Left cardiac atrium (tissue), 4 donors: ENCODE measurements around the gene NFIA. TPM values are rescaled to one million over a fixed set of nuclear protein-coding genes. Genes with fewer than 3 reads are reported as not detected.
A peak's percentile ranks its signal among the peaks of the same experiment; 100 is the strongest.
"Not testable (repeated sequence)": the region's sequence is repeated elsewhere in the genome, so short reads cannot be mapped to it uniquely, and the experiment has no call there.

ENCODE experiments used
- ATAC-seq, 2 donors: fragments of 200-7000 bp; cut with Tn5 transposase; one replicate each; pipeline ENCODE4 v1.9.1; 2020; ENCODE audit warnings: mild to moderate bottlenecking in 2 of 2, moderate library complexity in 2 of 2
- DNase-seq: peaks from one replicate; pipeline ENCODE4 v3.0.0-alpha.2; 2020
- intact Hi-C, 2 donors: fragments of 100-400 bp; cut with DNase I; formaldehyde crosslinking; loops; one replicate each; pipeline versions ENCODE4 v1.14.1 to v1.15.1; 2022 to 2023
- total RNA-seq, 2 donors: library from RNA; stranded (reverse); fragmentation: NEBNext Ultra II Directional; extraction: Animal tissue kit (Norgen Biotek cat#: 25700); gene quantifications; one replicate each; pipeline ENCODE4 v1.2.1, GENCODE V29; 2021
- donor health status: DM: no; HTN: yes; CAD: no.
- donor health status: DM: no; HTN: yes; CAD: no; lungs with severe emphysema.
- donor health status: DM: yes; HTN: yes; CAD: no.
- donor health status: Dilated cardiomyopathy.

The NFIA gene
- total RNA-seq, 2 donors from 2014 or later, result 94.1 to 97.8 TPM

- no peak for ATAC-seq
- intact Hi-C loops, result loop anchor here in 1 of 2 donors (10.0 kb wide), 1 partner anchor 130 kb away; no protein-coding TSS in a partner anchor
- no peak for DNase-seq
Observed at GRCh38 chr1:61055110-61055614, 27.2 kb upstream of the NFIA start.

DNA sequence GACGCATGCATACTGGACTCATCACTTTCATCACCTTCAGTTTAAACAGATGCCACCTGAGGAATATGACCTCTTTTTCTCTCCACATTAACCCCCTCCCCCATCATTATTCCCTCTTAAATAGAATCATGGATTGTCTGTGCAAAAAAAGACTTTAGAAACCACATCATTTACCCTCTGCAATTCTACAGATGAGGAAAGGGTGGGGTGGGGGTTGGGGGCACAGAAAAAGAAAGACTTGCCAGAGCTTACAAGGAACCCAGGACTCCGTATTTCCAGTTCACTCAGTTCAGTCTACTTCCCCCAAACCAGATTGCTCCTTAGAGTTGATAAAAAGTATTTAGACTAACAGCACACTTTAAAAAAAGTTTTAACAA, 26.2 kb upstream of the NFIA start:
- DNase-seq (no peak), ATAC-seq (no peak)
- intact Hi-C loops, result loop anchor here in 1 of 2 donors (10.0 kb wide), 1 partner anchor 129 kb away; no protein-coding TSS in a partner anchor

DNA sequence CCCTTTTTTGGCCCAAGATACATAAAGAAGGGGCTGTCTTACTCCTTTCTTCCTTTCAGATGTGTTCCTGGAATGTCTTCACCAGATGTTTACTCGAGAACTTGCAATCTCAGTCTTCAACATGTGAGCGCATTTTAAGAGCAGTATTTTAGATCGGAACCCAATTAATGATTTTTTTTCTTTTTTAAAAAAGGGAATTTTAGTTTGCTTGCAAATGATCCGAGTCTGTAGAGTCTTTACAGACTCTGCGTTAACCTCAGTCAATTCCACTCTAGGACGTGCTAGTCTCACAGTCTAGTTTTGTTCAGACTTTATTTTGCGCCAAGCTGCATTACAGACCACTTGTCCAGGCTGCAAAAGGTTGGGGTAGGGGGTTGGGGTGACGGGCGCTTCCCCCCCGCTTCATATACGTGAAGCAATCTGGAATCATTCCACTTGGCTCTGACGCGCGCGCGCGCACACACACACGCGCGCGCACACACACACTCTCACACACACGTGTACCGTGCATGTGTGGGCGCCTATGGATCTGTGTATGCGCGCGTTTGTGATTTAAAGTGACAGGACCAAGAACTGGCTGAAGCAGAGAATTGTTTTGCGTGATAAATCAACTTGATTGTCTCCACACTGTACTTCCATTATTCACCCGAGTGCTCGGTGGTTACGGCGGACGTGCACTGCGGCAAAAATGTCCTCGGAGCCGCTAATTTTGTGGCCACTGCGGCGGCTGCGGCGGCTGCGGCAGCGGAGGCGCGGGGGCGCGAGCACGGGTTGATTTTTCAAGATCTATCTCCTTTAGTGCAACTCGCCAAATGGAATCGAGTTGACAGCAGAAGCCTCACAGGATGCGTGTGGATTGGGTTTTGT, 25.6 kb upstream of the NFIA start:
- intact Hi-C loops, result loop anchor here in 1 of 2 donors (10.0 kb wide), 1 partner anchor 128 kb away; no protein-coding TSS in a partner anchor
- ATAC-seq (peak; percentile 56 to 63), DNase-seq (peak; percentile 75)

- intact Hi-C loops, result loop anchor here (2.0 to 10.0 kb wide), 2 partner anchors 16 to 126 kb away; no protein-coding TSS in a partner anchor
- DNase-seq, result no peak
- peak in 1 of 2 donors; percentile 33 for ATAC-seq
Observed at GRCh38 chr1:61058483-61059245, 23.7 kb upstream of the NFIA start.

DNA sequence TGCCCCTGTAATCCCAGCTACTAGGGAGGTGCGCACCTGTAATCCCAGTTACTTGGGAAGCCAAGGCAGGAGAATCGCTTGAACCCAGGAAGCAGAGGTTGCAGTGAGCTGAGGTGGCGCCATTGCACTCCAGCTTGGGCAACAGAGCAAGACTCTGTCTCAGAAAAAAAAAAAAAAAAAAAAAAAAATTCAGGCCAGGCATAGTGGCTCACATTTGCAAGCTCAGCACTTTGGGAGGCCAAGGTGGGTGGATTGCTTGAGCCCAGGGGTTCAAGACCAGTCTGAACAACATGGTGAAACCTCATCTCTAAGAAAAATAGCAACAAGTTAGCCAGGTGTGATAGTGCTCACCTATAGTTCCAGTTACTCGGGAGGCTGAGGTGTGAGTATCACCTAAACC, 20.8 kb upstream of the NFIA start:
- ATAC-seq, DNase-seq, intact Hi-C loops: not testable (repeated sequence)

- DNase-seq, result no peak
- intact Hi-C loops, result no loop called here
- ATAC-seq, result no peak
Observed at GRCh38 chr1:61064673-61065072, 17.7 kb upstream of the NFIA start.

DNA sequence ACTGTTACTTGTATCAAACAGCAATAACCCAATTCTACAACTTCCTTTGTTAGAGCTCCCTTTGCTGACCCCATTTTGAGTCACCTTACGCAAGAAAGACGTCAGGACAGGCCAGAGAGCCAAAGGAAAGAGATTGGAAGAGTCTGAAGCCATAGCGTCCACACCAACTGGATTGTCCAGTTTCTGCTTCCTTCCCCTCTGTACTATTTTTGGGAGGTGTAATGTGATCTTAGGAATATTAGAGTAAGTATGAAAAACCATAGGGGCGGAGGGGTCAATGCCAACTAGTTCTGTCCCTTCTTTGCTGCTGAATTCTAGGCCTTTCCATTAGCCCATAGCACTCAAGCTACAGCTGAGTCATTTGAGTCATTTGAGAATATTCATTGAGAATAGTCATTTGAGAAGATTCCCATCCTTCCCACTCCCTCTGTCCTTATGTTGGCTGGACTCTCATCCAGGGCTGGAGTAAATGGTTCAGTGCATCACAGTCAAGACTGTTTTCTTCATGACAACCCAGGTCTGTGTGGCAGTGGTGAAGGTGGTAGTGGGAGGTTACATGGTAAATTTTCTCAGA, 14.8 kb upstream of the NFIA start:
- no peak for DNase-seq
- intact Hi-C loops, result no loop called here
- no peak for ATAC-seq

- no peak for ATAC-seq
- no peak for DNase-seq
- intact Hi-C loops, result loop anchor here in 1 of 2 donors (10.0 kb wide), 1 partner anchor 175 kb away; no protein-coding TSS in a partner anchor
Observed at GRCh38 chr1:61070054-61070453, 12.3 kb upstream of the NFIA start.

DNA sequence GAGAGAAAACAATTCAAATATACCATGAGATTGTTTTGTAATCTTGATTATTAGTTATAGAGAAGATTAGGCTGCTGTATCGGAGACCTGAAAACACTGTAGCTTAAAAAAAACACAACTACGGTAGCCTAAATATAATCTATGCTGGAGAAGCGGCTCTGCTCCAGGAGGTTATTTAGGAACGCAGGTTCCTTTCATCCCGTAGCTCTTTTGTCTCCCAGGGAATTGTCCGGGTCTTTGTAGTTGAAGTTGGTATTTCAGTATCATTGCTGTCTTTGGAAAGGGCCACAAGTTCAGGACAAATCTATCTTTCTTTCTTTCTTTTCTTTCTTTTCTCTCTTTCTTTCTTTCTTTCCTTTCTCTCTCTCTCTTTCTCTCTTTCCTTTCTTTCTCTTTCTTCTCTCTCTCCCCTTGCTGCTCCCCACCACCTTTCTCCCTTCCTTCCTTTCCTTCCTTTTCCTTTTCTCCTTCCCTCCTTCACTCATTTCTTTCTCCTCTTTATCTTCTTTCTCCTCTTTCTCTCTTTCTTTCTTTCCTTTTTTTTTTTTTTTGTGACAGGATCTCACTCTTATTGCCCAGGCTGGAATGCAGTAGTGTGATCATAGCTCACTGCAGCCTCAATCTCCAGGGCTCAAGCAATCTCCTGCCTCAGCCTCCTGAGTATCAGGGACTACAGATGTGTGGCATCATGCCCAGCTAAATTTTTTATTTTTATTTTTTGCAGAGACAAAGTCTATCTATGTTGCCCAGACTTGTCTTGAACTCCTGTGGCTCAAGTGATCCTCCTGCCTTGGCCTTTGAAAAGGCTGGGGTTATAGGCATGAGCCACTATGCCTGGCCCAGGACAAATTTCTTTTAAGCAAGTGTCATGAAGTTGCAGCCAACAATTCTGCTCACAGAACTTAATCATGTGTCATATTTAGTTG, 10.9 kb upstream of the NFIA start:
- intact Hi-C loops, result loop anchor here in 1 of 2 donors (10.0 kb wide), 1 partner anchor 173 kb away; no protein-coding TSS in a partner anchor
- no peak for DNase-seq
- ATAC-seq, result no peak

GRCh38 chr1:61073871-61074270, 8.5 kb upstream of the NFIA start:
- ATAC-seq (no peak), DNase-seq (no peak)
- intact Hi-C loops, result loop anchor here (2.0 to 10.0 kb wide), 2 partner anchors 15 to 171 kb away; no protein-coding TSS in a partner anchor

DNA sequence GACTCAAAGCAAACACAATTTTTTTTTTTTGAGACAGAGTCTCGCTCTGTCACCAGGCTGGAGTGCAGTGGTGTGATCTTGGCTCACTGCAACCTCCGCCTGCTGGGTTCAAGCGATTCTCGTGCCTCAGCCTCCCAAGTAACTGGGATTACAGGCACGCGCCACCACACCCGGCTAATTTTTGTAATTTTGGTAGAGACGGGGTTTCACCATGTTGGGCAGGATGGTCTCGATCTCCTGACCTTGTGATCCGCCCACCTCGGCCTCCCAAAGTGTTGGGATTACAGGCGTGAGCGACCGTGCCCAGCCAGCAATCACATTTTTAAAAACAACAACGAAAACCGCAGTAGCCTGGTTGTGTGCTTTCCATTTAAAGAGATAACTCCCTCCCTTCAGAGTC, 6.5 kb upstream of the NFIA start:
- DNase-seq, ATAC-seq: not testable (repeated sequence)
- intact Hi-C loops, result loop anchor here (2.0 to 10.0 kb wide), 3 partner anchors 17 to 261 kb away; no protein-coding TSS in a partner anchor

DNA sequence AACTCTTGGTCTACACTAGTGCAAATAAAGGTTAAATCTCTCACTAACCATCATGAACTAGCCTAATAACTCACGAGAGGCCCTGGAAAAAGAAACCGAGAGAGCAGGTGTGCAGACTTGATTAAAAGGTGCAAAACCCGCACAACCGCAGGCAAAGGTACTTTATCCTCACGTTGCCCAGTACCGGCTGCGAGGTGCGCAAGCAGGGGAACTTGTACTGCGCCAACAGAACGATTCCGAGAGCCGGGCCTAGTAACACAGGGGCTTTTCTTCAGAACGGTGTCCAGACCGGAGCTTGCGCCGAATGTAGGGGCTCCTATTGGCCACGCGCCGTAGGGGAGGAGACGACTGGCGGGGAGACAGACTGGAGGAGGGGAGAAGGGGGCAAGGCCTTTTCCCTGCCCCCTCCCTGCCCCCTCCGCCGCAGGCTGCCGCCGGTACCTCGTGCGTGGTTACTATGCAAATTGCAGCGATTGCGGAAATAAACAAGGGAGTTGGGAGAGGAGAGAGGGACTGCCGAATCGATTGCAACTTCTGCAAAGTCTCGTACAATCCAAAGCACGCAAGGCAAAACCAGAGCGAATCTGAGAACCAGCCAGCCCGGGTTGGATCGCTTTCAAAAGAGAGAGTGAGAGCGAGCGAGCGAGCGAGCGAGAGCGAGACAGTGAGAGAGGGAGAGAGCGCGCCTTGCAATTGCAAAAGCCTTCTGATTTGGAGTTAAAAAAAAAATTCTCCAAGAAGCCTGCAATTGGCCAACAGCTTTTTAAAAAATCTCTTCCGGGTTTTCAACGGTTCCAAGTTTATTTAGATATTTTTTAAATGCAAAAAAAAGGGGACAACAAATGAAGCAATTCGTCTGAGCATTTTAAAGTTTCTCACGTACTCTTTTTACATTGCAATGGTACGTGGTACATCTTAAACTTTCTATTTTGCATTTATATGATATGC, 5.4 kb upstream of the NFIA start:
- peak; percentile 86 for DNase-seq
- peak; percentile 78 to 82 for ATAC-seq
- intact Hi-C loops, result loop anchor here in 1 of 2 donors (5.0 to 10.0 kb wide), 2 partner anchors 168 to 260 kb away; no protein-coding TSS in a partner anchor

DNA sequence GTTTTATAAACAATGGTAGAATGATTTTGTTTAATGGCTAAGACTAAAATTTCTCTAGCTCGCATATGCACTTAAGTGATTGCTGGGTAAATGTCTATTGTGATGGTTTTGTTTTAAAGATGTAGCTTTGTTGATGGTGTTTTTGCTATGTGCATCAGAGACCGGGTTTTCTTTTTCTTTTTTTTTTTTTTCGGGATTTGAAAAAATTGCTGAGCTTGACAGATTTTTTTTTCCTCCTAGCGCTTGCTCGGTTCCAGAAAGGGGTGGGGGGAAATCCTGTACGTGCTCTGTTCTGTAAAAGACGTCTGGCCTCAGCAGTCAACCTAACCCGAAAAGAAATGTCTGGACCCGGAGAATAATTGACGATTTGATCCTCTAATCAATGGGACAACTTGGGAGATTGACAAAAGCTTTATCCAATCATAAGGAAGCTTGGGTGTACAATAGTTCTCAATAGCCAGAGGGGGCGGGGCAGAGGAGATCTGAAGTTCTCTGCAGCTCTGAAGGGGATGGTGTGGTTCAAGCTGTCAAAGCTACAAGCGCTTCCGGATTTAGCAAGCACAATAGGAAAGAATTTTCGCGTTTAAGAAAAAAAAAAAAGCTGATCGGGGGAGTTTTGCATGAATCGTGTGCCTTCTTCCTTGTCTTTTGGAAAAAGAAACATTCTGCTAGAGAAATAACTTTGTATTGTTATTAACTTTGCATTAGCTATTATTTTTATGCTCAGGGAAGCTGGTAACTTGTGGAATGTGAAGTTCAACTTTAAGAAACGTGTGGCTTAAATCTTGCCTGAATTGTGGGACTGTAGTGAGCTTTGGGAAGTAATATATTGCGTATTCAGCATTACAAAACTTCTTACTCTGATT, 4.5 kb upstream of the NFIA start:
- peak; percentile 96 for DNase-seq
- intact Hi-C loops, result loop anchor here in 1 of 2 donors (5.0 to 10.0 kb wide), 2 partner anchors 167 to 259 kb away; no protein-coding TSS in a partner anchor
- ATAC-seq, result peak; percentile 76 to 83

- ATAC-seq, result peak in 1 of 2 donors; percentile 4
Observed at GRCh38 chr1:61078618-61079295, 3.6 kb upstream of the NFIA start.

GRCh38 chr1:61079296-61079897, 3.0 kb upstream of the NFIA start:
- intact Hi-C loops, result loop anchor here in 1 of 2 donors (5.0 to 10.0 kb wide), 2 partner anchors 165 to 258 kb away; no protein-coding TSS in a partner anchor
- DNase-seq (no peak), ATAC-seq (no peak)

More at GRCh38 chr1:61078618-61079295, 3.6 kb upstream of the NFIA start:
- DNase-seq, result no peak
- intact Hi-C loops, result loop anchor here in 1 of 2 donors (5.0 to 10.0 kb wide), 2 partner anchors 166 to 259 kb away; no protein-coding TSS in a partner anchor
